HepG2 (cell line): ENCODE results near the gene TMC4. TPM values are rescaled to one million over a fixed set of nuclear protein-coding genes. Genes with fewer than 3 reads are reported as not detected.

Experiments
- ATAC-seq: fragments of 200-7000 bp; cut with Tn5 transposase; 3 replicates; pipeline ENCODE4 v1.9.1; 2020; ENCODE audit warnings: mild to moderate bottlenecking, moderate library complexity
- BruUV-seq: library from RNA; stranded (reverse); fragments of 400-500 nt; replicated peaks from 2 replicates; lab custom pipeline; 2021; lab: Mats Ljungman, UMichigan
- CTCF ChIA-PET: fragments of 300-600 bp; formaldehyde crosslinking; extraction: SDS; loops from one replicate; lab custom pipeline; 2021; ENCODE audit warnings: low total read pairs, inconsistent platforms, low intra/inter-chr PET ratio; lab: Yijun Ruan, JAX
- POLR2A ChIA-PET: fragments of 350-600 bp; sonication (Branson Sonifier 250); formaldehyde crosslinking; loops from one replicate; lab custom pipeline; 2020; ENCODE audit warnings: antibody characterized with exemption, inconsistent platforms; lab: Yijun Ruan, JAX
- DNase-seq: peaks from one replicate; pipeline ENCODE4 v3.0.0-alpha.2; 2015; ENCODE audit warnings: low spot score
- FAIRE-seq: peaks from 3 replicates; lab custom pipeline; 2011; peaks lifted over from hg19 to GRCh38; lab: Jason Lieb, UNC
- H2AFZ ChIP-seq: one replicate; pipeline ENCODE4 v1.6.1; 2011; ENCODE audit warnings: low read length, inconsistent platforms
- H3K27ac ChIP-seq: fragments of 300-600 bp; 3 replicates; pipeline ENCODE4 v1.8.0; 2011; ENCODE audit warnings: mixed run types, mild to moderate bottlenecking, mixed read lengths, low read length, inconsistent platforms; ENCODE audit not compliant: insufficient read depth; ENCODE audit errors: extremely low read length
- H3K27me3 ChIP-seq, 2 experiments: fragments of 200-600 bp in 1 of 2; 2 replicates in 1 of 2; 3 replicates in 1 of 2; pipeline versions ENCODE4 v1.6.0 to v1.8.0; 2011; ENCODE audit warnings: low read length in 2 of 2, mild to moderate bottlenecking in 2 of 2, moderate library complexity in 2 of 2, inconsistent platforms in 1 of 2; ENCODE audit not compliant: insufficient read depth in 2 of 2, control insufficient read depth in 1 of 2
- H3K36me3 ChIP-seq, 2 experiments: fragments of 200-600 bp in 1 of 2; replicated peaks in 1 of 2; 2 replicates in 1 of 2; 3 replicates in 1 of 2; pipeline versions ENCODE4 v1.5.1 to v1.8.0; 2011; ENCODE audit warnings: low read length in 2 of 2, inconsistent platforms in 1 of 2; ENCODE audit not compliant: insufficient read depth in 2 of 2, control insufficient read depth in 1 of 2
- H3K4me1 ChIP-seq: 2 replicates; pipeline ENCODE4 v1.5.1; 2012; ENCODE audit warnings: low read length, inconsistent platforms; ENCODE audit not compliant: insufficient read depth
- H3K4me2 ChIP-seq: 2 replicates; pipeline ENCODE4 v1.6.0; 2011; ENCODE audit warnings: low read depth, low read length, inconsistent platforms
- H3K4me3 ChIP-seq, 3 experiments: fragments of 200-600 bp in 1 of 3; sonication (generic), shearing (Covaris generic) in 1 of 3; replicated peaks in 1 of 3; 2 replicates each; pipeline ENCODE4 v1.5.1; 2011 to 2016; ENCODE audit warnings: low read length in 3 of 3, inconsistent platforms in 2 of 3, low read depth in 2 of 3, mild to moderate bottlenecking in 2 of 3, control low read depth in 1 of 3, mixed read lengths in 1 of 3; ENCODE audit not compliant: insufficient read depth in 1 of 3
- H3K79me2 ChIP-seq: one replicate; pipeline ENCODE4 v1.6.1; 2011; ENCODE audit warnings: low read length, inconsistent platforms; ENCODE audit not compliant: insufficient read depth
- H3K9ac ChIP-seq: 2 replicates; pipeline ENCODE4 v1.6.0; 2011; ENCODE audit warnings: mild to moderate bottlenecking, low read depth, low read length, inconsistent platforms; ENCODE audit not compliant: insufficient read depth
- H3K9me3 ChIP-seq: 2 replicates; pipeline ENCODE4 v1.5.1; 2012; ENCODE audit warnings: mild to moderate bottlenecking, low read length
- H4K20me1 ChIP-seq: 2 replicates; pipeline ENCODE4 v1.6.0; 2011; ENCODE audit warnings: inconsistent platforms, mild to moderate bottlenecking, low read length, moderate library complexity; ENCODE audit not compliant: insufficient read depth
- FOXK2 ChIP-seq: fragments of 450-650 bp; IDR thresholded peaks from 2 replicates; pipeline ENCODE4 v1.6.1; 2016
- GFI1 ChIP-seq: sonication (generic); formaldehyde crosslinking; IDR thresholded peaks from 2 replicates; pipeline ENCODE4 v1.5.0; 2020; ENCODE audit warnings: missing genetic modification reagents, mild to moderate bottlenecking, borderline replicate concordance
- HNRNPK ChIP-seq: fragments of 200-400 bp; formaldehyde crosslinking; IDR thresholded peaks from 2 replicates; pipeline ENCODE4 v1.6.1; 2018; ENCODE audit warnings: low read length, low read depth, moderate library complexity, mild to moderate bottlenecking; ENCODE audit not compliant: poor library complexity, severe bottlenecking
- HOXA3 ChIP-seq: sonication (generic); formaldehyde crosslinking; IDR thresholded peaks from 2 replicates; pipeline ENCODE4 v1.5.0; 2020; ENCODE audit warnings: missing genetic modification reagents
- MIXL1 ChIP-seq: IDR thresholded peaks from 2 replicates; pipeline ENCODE4 v1.6.1; 2016
- WGBS: methylation state at CpG from one replicate; pipeline ENCODE4 v1.1.6; 2017; ENCODE audit warnings: low lambda C conversion rate; 5-methylcytosine and 5-hydroxymethylcytosine counted together
- in situ Hi-C: cut with HindIII; loops from 2 replicates; pipeline ENCODE4 v1.10.0; 2017; ENCODE audit warnings: low pct_unique_long_range_greater_than_20kb; ENCODE audit not compliant: extremely low pct_ligation_motif_present
- intact Hi-C: fragments of 100-400 bp; cut with micrococcal nuclease; formaldehyde crosslinking; loops from one replicate; pipeline ENCODE4 v1.10.0; 2022; ENCODE audit not compliant: unreplicated experiment
- polyA plus RNA-seq, 8 experiments: library from polyadenylated mRNA; depleted of rRNA in 3 of 8; stranded (reverse) in 7 of 8; unstranded in 1 of 8; fragments of >200 nt; fragmentation: Illumina TruSeq in 4 of 8; extraction: Trizol in 4 of 8; gene quantifications; 2 replicates each; pipeline versions ENCODE4 v1.2.1 to v1.2.3, GENCODE V29; 2011 to 2016; ENCODE audit warnings: low read depth in 4 of 8, missing spikeins in 1 of 8, mixed read lengths in 1 of 8; ENCODE audit not compliant: insufficient read depth in 1 of 8
- total RNA-seq, 5 experiments: library from RNA; depleted of rRNA; stranded (reverse); fragments of >200 nt; fragmentation: Illumina TruSeq; extraction: Trizol; gene quantifications; 2 replicates each; pipeline ENCODE4 v1.2.3, GENCODE V29; 2016; ENCODE audit warnings: low read depth in 1 of 5
- TF ChIP-seq, protein P1 (sequence below): sonication (generic); formaldehyde crosslinking; IDR thresholded peaks from 2 replicates; pipeline ENCODE4 v1.4.0; 2020; ENCODE audit warnings: missing genetic modification reagents

Gene TMC4
- total and polyA plus RNA-seq, 2 of the 13 experiments (the other 11 are each of a cell fraction or from before 2014, with no cell fraction given): 0.13 to 0.24 TPM

DNA sequence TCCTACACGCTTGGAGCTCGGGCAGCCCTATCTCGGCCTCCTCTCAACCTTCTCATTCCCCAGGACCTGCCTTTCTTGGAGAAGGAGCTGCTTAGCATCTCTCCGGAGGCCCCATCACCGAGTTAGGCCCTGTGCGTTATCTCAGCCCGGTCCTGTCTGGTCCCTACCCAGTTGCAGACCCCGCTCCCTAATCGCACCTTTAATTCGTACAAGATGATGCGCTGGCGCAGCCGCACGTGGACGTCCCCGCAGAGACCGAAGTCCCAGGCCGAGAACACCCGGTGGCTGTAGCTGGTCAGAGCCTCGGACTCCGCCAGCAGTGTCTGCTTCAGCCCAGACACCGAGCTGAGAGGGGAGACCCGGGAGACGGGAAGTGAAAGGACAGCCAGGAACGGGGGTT, 7.7 kb downstream of the TMC4 start:
- H2AFZ ChIP-seq: no peak overlapping the region
- no peak overlapping the region for H3K4me3 ChIP-seq
- H3K79me2 ChIP-seq: peaks cover 3% of the 10 kb centered on the region
- TF ChIP-seq, protein P1, sequence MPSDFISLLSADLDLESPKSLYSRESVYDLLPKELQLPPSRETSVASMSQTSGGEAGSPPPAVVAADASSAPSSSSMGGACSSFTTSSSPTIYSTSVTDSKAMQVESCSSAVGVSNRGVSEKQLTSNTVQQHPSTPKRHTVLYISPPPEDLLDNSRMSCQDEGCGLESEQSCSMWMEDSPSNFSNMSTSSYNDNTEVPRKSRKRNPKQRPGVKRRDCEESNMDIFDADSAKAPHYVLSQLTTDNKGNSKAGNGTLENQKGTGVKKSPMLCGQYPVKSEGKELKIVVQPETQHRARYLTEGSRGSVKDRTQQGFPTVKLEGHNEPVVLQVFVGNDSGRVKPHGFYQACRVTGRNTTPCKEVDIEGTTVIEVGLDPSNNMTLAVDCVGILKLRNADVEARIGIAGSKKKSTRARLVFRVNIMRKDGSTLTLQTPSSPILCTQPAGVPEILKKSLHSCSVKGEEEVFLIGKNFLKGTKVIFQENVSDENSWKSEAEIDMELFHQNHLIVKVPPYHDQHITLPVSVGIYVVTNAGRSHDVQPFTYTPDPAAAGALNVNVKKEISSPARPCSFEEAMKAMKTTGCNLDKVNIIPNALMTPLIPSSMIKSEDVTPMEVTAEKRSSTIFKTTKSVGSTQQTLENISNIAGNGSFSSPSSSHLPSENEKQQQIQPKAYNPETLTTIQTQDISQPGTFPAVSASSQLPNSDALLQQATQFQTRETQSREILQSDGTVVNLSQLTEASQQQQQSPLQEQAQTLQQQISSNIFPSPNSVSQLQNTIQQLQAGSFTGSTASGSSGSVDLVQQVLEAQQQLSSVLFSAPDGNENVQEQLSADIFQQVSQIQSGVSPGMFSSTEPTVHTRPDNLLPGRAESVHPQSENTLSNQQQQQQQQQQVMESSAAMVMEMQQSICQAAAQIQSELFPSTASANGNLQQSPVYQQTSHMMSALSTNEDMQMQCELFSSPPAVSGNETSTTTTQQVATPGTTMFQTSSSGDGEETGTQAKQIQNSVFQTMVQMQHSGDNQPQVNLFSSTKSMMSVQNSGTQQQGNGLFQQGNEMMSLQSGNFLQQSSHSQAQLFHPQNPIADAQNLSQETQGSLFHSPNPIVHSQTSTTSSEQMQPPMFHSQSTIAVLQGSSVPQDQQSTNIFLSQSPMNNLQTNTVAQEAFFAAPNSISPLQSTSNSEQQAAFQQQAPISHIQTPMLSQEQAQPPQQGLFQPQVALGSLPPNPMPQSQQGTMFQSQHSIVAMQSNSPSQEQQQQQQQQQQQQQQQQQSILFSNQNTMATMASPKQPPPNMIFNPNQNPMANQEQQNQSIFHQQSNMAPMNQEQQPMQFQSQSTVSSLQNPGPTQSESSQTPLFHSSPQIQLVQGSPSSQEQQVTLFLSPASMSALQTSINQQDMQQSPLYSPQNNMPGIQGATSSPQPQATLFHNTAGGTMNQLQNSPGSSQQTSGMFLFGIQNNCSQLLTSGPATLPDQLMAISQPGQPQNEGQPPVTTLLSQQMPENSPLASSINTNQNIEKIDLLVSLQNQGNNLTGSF (CRISPR knock-in tag): 0 out of 2 replicates have a peak, but pooled peaks have one; percentile 16
- TF ChIP-seq MIXL1 (CRISPR knock-in tag) (no peak), HNRNPK (no peak), GFI1 (CRISPR knock-in tag) (no peak), FOXK2 (no peak), HOXA3 (CRISPR knock-in tag) (0 out of 2 replicates have a peak, but pooled peaks have one; percentile 13)
- intact Hi-C loops: no loop called here
- H3K36me3 ChIP-seq: no peaks in the 10 kb centered on the region
- no peak overlapping the region for H3K9ac ChIP-seq
- CTCF ChIA-PET: no interaction called here
- no peaks in the 10 kb centered on the region; a peak in 1 of 5 replicates for H3K27me3 ChIP-seq
- no peaks in the 10 kb centered on the region for H4K20me1 ChIP-seq
- no peak overlapping the region for H3K27ac ChIP-seq
- in situ Hi-C loops: no loop called here
- FAIRE-seq (no peak), ATAC-seq (no peak), DNase-seq (no peak)
- WGBS: 79% methylated on average over 25 of the region's 25 CpGs
- H3K4me2 ChIP-seq: no peak overlapping the region
- POLR2A ChIA-PET: interaction anchor here (1.9 kb wide), 1 partner anchor 24 kb away, joined by 4 read pairs; the partner anchor contains the start of gene MBOAT7
- H3K4me1 ChIP-seq: 0 out of 2 replicates have a peak, but pooled peaks cover 5% of the 10 kb centered on the region
- BruUV-seq: no TSS peak
- H3K9me3 ChIP-seq: no peaks in the 10 kb centered on the region
